Measurements from ENCODE around the gene KCNQ4.

GRCh38 chr1:40819101-40819500 is 35.5 kb downstream of the KCNQ4 start:
- TF ChIP-seq YY1 (IDR thresholded peaks at IDR 0.05; ENCODE audit: insufficient read depth, insufficient read length) (no peak), SUZ12 (IDR thresholded peaks at IDR 0.05; ENCODE audit: extremely low read depth, insufficient read depth, insufficient read length) (no peak), ZNF274 (IDR thresholded peaks at IDR 0.05; ENCODE audit: low read depth, low read length) (no peak)

All from NT2/D1 (cell line).